NCI-H526 treated with DMSO at 0.1 percent for 48 hours (cell line): ENCODE data around the gene NPEPPS.

ENCODE experiments used
- DNase-seq: peaks from one replicate; lab custom pipeline; 2025; lab: John Stamatoyannopoulos, UW

NPEPPS gene

DNA sequence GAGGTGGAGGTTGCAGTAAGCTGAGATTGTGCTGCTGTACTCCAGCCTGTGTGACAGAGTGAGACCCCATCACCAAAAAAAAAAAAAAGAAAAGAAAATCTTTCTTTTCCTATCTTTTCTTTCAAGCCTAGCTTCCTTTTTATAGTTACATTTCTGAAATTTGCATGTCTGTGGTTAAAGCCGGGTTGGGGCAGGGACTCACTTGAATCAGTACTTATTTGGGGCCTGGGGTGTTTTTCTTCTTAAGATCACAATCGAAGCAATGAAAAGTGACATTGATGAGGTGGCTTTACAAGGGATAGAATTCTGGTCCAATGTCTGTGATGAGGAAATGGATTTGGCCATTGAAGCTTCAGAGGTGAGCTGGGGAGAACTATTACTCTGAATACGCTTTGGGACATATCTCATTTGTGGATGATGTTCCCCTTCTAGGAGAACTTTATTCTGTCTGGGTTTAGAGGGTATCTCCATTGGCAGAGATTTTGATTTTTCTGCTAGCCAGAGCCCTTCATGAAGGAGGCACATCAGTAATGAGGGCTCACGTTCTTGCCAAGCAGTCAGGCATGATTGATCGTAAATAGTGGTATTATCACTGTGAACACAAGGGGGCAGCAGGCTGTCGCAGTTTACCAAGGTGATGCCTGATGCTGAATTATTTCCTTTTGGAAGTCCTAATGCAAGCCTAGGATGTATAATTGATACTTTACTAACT, 133.2 kb downstream of the NPEPPS start:
- DNase-seq = peak; percentile 35

DNA sequence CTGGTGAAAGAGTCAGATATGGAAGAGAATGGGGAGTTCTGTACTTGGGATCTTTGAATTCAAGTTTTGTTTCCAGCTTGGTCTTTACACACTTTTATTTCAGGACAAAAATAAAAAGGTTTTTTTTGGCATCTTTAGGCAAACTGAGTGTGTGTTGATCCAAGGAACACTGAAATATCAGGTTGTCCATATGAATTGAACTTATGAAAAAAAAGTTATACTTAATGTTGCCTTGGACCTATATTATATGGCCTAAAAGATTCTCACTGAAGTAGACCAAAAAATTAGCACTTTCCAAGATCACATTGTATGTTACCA, 133.7 kb downstream of the NPEPPS start:
- DNase-seq = no peak

DNA sequence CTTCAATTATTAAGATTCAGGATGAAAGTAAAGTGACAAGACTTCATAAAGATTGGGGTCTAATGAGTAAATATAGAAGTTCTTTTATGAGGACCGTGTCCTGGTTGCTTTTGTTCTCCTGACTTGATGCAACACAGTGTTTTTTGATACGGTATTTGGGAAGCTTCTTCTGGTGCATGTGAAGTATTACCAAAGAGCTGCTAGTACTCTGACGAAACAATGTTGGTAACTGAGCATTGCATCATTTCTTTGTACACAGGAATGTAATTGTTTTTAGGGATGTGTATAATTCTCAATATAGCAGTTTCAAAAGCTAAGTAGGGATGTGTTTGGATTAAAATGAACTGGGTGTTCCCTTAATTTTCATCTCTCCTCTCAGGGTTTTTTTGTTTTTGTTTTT, 134.7 kb downstream of the NPEPPS start:
- DNase-seq = no peak

DNA sequence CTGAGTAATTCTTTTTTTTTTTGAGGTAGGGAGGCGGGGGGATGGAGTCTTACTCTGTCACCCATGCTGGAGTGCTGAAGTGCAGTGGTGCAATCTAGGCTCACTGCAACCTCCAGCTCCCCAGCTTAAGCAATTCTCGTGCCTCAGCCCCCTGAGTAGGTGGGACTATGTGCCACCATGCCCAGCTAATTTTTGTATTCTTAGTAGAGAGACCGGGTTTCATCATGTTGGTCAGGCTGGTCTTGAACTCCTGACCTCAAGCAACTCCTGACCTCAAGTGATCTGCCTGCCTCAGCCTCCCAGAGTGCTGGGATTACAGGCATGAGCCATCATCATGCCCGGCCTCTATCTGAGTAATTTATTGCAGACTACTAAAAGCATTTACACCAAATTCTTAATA, 138.2 kb downstream of the NPEPPS start:
- no peak for DNase-seq

DNA sequence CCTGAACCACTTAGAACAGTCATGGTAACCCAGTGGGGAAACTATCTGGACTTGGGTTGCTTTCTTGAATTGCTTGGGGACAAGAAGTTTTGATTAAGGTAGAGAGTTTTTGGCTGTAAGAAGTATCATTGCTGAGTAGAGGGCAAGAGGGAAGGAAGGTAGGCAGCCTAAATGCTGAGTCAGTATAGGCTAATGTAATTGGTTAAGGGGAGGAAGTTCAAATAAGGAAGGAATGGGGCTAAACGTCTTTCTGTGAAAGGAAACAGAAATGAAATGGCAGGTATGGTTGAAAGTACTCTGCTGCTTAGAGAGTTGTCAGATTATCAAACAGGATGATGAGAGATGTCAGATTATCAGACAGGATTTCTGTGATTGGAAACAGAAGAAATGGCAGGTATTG, 139.2 kb downstream of the NPEPPS start:
- DNase-seq = no peak
